Hepatocyte (in vitro differentiated cells): Measurements from ENCODE around the gene DOCK4.

Experiments
- CTCF ChIP-seq: fragments of 200-600 bp; sonication (generic); IDR thresholded peaks from 2 replicates; pipeline ENCODE4 v1.5.1; 2016; ENCODE audit warnings: antibody characterized with exemption, mild to moderate bottlenecking; ENCODE audit not compliant: poor library complexity
- EZH2 ChIP-seq: fragments of 200-600 bp; sonication (generic); IDR thresholded peaks from 2 replicates; pipeline ENCODE4 v1.6.1; 2016; ENCODE audit warnings: antibody characterized with exemption, mild to moderate bottlenecking, borderline replicate concordance
- EZH2phosphoT487 ChIP-seq: fragments of 200-600 bp; sonication (generic); IDR thresholded peaks from one replicate; pipeline ENCODE4 v1.6.1; 2018; ENCODE audit warnings: antibody characterized with exemption, mild to moderate bottlenecking, low read depth, moderate library complexity; ENCODE audit not compliant: unreplicated experiment, severe bottlenecking

DNA sequence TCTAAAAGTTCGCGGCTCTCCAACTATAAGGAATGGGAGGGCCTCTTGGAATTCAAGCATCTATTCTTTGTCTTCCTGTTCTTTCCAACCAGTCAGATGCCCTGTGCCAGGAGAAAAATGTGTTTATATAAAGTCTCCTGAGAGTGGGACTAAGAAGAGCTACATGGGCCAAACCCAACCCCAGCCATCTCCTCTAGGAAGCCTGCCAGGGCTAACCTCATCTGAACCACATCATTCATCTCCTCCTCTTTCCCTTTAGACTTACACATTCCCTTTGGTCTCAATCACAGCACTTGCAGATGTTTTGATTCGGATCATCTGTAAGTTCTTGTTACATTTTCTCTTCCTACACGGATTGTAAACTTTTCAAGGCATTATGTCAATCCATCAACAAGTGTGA lies 62.6 kb downstream of the DOCK4 start:
- TF ChIP-seq CTCF (no peak), EZH2 (no peak), EZH2phosphoT487 (no peak)
